HG03571 (cell line): ENCODE data around the gene MYH9.

Source experiments
- ATAC-seq: cut with Tn5 transposase; IDR thresholded peaks from one replicate; pipeline ENCODE4 v1.9.1; 2021; ENCODE audit not compliant: unreplicated experiment

The MYH9 gene

GRCh38 chr22:36319595-36320497 lies 67.9 kb downstream of the MYH9 start:
- no peak for ATAC-seq

GRCh38 chr22:36318442-36318841 lies 69.3 kb downstream of the MYH9 start:
- no peak for ATAC-seq

GRCh38 chr22:36317658-36318271 lies 70.0 kb downstream of the MYH9 start:
- ATAC-seq, result no peak

- ATAC-seq, result no peak
Measured at GRCh38 chr22:36316419-36316818, 71.3 kb downstream of the MYH9 start.

- no peak for ATAC-seq
Measured at GRCh38 chr22:36315325-36315724, 72.4 kb downstream of the MYH9 start.

GRCh38 chr22:36311386-36312085 lies 76.2 kb downstream of the MYH9 start:
- ATAC-seq, result no peak

GRCh38 chr22:36308880-36309279 lies 78.9 kb downstream of the MYH9 start:
- no peak for ATAC-seq

- ATAC-seq, result no peak
Measured at GRCh38 chr22:36306227-36306626, 81.5 kb downstream of the MYH9 start.

GRCh38 chr22:36305813-36306212 lies 82.0 kb downstream of the MYH9 start:
- ATAC-seq, result no peak

- ATAC-seq, result no peak
Measured at GRCh38 chr22:36304429-36304828, 83.3 kb downstream of the MYH9 start.

- ATAC-seq, result no peak
Measured at GRCh38 chr22:36303874-36304273, 83.9 kb downstream of the MYH9 start.

- ATAC-seq, result no peak
Measured at GRCh38 chr22:36303115-36303467, 84.7 kb downstream of the MYH9 start.

- no peak for ATAC-seq
Measured at GRCh38 chr22:36302439-36303114, 85.2 kb downstream of the MYH9 start.

GRCh38 chr22:36301851-36302250 lies 85.9 kb downstream of the MYH9 start:
- no peak for ATAC-seq

- no peak for ATAC-seq
Measured at GRCh38 chr22:36301384-36301828, 86.4 kb downstream of the MYH9 start.

- ATAC-seq, result no peak
Measured at GRCh38 chr22:36300396-36301212, 87.2 kb downstream of the MYH9 start.

GRCh38 chr22:36299911-36300310 lies 87.9 kb downstream of the MYH9 start:
- ATAC-seq, result no peak

- ATAC-seq, result no peak
Measured at GRCh38 chr22:36299295-36299694, 88.5 kb downstream of the MYH9 start.

- no peak for ATAC-seq
Measured at GRCh38 chr22:36298601-36299000, 89.2 kb downstream of the MYH9 start.

GRCh38 chr22:36298118-36298517 lies 89.6 kb downstream of the MYH9 start:
- ATAC-seq, result no peak
